ENCODE measurements around the gene PALLD.

Gene PALLD

GRCh38 chr4:168972596-168972995 lies 475.7 kb downstream of the PALLD start:
- no peak for DNase-seq (ENCODE audit: low read depth)

Measured in T follicular helper cell (primary cell).